ENCODE measurements around the gene UBAP2. TPM values are rescaled to one million over a fixed set of nuclear protein-coding genes. Genes with fewer than 3 reads are reported as not detected.

UBAP2 gene
- total and polyA plus RNA-seq, 2 donors (not counting 3 experiments of a cell fraction or from before 2014, with no cell fraction given), result 43.2 to 55.8 TPM

DNA sequence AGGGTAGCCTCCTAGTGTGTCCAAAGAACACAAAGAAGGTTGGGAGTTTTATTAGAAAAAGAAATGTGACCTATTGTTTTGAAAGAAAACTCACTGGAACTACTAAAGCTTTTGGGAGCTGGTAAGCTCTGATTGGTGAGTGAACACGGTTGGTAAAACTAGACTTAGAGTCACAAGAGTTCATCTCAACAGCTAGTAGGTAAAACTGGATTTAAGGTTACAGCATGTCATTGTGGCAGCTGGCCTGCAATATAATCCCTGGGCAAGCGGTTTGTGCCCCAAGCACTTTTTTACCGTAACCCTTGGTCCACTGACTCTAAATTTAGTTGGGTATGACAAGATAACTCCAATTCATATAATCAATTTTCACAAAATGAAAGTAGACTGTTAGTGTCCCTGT lies 47.4 kb downstream of the UBAP2 start:
- no peak overlapping the region for H3K4me3 ChIP-seq (replicated peaks in 1 of 3; ENCODE audit: insufficient read depth in 1 of 3, low read depth in 1 of 3, low read length in 3 of 3)

GRCh38 chr9:33995449-33995848 lies 53.2 kb downstream of the UBAP2 start:
- H3K79me2 ChIP-seq (ENCODE audit: control insufficient read depth, insufficient read depth, low read length), result peaks cover 13% of the 10 kb centered on the region

More for the DNA sequence above, 47.4 kb downstream of the UBAP2 start:
- peaks cover 3% of the 10 kb centered on the region for H3K9me1 ChIP-seq (replicated peaks; ENCODE audit: control insufficient read depth, extremely low read depth, insufficient read depth, low read length)
- intact Hi-C loops (cut with micrococcal nuclease), result no loop called here
- no peaks in the 10 kb centered on the region for H3K4me1 ChIP-seq (ENCODE audit: control insufficient read depth, extremely low read depth, insufficient read depth, low read length)
- peaks cover 7 to 16% of the 10 kb centered on the region in 2 experiments for H3K36me3 ChIP-seq (ENCODE audit: control insufficient read depth in 2 of 2, extremely low read depth in 1 of 2, insufficient read depth in 2 of 2, low read length in 2 of 2)
- H4K20me1 ChIP-seq (replicated peaks; ENCODE audit: control insufficient read depth, extremely low read depth, insufficient read depth, low read length), result no peaks in the 10 kb centered on the region
- H3K27me3 ChIP-seq (ENCODE audit: control insufficient read depth in 2 of 2, insufficient read depth in 2 of 2, low read length in 2 of 2), result no peaks in the 10 kb centered on the region
- dilution Hi-C loops (cut with MboI; ENCODE audit: extremely low pct_ligation_motif_present, low sequenced_read_pairs), result no loop called here
- no peak overlapping the region for H3K27ac ChIP-seq (ENCODE audit: insufficient read depth, low read depth, low read length)
- DNase-seq (ENCODE audit: low read depth, low spot score) (no peak), FAIRE-seq (no peak)
- H3K9me3 ChIP-seq (replicated peaks; ENCODE audit: control insufficient read depth, insufficient read depth, low read length), result no peaks in the 10 kb centered on the region
- H3K9ac ChIP-seq (replicated peaks; ENCODE audit: extremely low read depth, insufficient read depth, low read length), result no peak overlapping the region
- H2AFZ ChIP-seq (ENCODE audit: low read depth, low read length), result no peak overlapping the region
- no TSS peak for BruUV-seq (replicated peaks)
- peaks cover 15% of the 10 kb centered on the region for H3K79me2 ChIP-seq (ENCODE audit: control insufficient read depth, insufficient read depth, low read length)
- ChIA-PET CTCF (interaction anchor here (0.7 to 1.2 kb wide), 3 partner anchors 73 to 120 kb away, joined by 3 read pairs; no protein-coding TSS in a partner anchor), POLR2A (no interaction called here)
- no peak overlapping the region for H3K4me2 ChIP-seq (ENCODE audit: insufficient read depth, low read length)
- TF ChIP-seq FOS (IDR thresholded peaks at IDR 0.05; ENCODE audit: borderline replicate concordance, insufficient read depth, low read length), result no peak
- no peak for TF ChIP-seq JUN (IDR thresholded peaks at IDR 0.05; ENCODE audit: borderline replicate concordance, insufficient read depth, insufficient read length, low read depth)
- no peak for TF ChIP-seq POLR2AphosphoS5 (IDR thresholded peaks at IDR 0.05; ENCODE audit: insufficient read depth, low read depth, low read length)
- TF ChIP-seq EZH2 (IDR thresholded peaks at IDR 0.05; ENCODE audit: borderline replicate concordance, low read depth, low read length, severe bottlenecking), result no peak
- no peak for TF ChIP-seq GATA2 (IDR thresholded peaks at IDR 0.05; ENCODE audit: insufficient read depth, insufficient read length, low read depth, low read length)
- TF ChIP-seq MAX (IDR thresholded peaks at IDR 0.05; ENCODE audit: insufficient read depth, insufficient read length), result no peak

More at GRCh38 chr9:33995449-33995848, 53.2 kb downstream of the UBAP2 start:
- no peaks in the 10 kb centered on the region for H4K20me1 ChIP-seq (replicated peaks; ENCODE audit: control insufficient read depth, extremely low read depth, insufficient read depth, low read length)
- no peak overlapping the region for H2AFZ ChIP-seq (ENCODE audit: low read depth, low read length)
- H3K4me3 ChIP-seq (replicated peaks in 1 of 3; ENCODE audit: insufficient read depth in 1 of 3, low read depth in 1 of 3, low read length in 3 of 3), result no peak overlapping the region
- ChIA-PET CTCF (no interaction called here), POLR2A (no interaction called here)
- peaks cover 3% of the 10 kb centered on the region for H3K9me1 ChIP-seq (replicated peaks; ENCODE audit: control insufficient read depth, extremely low read depth, insufficient read depth, low read length)
- FAIRE-seq, result no peak
- H3K9me3 ChIP-seq (replicated peaks; ENCODE audit: control insufficient read depth, insufficient read depth, low read length), result no peaks in the 10 kb centered on the region
- H3K27ac ChIP-seq (ENCODE audit: insufficient read depth, low read depth, low read length), result no peak overlapping the region
- BruUV-seq (replicated peaks), result no TSS peak
- no peak for DNase-seq (ENCODE audit: low read depth, low spot score)
- dilution Hi-C loops (cut with MboI; ENCODE audit: extremely low pct_ligation_motif_present, low sequenced_read_pairs), result no loop called here
- no peaks in the 10 kb centered on the region for H3K27me3 ChIP-seq (ENCODE audit: control insufficient read depth in 2 of 2, insufficient read depth in 2 of 2, low read length in 2 of 2)
- H3K4me1 ChIP-seq (ENCODE audit: control insufficient read depth, extremely low read depth, insufficient read depth, low read length), result no peaks in the 10 kb centered on the region
- no peak for TF ChIP-seq EZH2 (IDR thresholded peaks at IDR 0.05; ENCODE audit: borderline replicate concordance, low read depth, low read length, severe bottlenecking)
- no peak for TF ChIP-seq GATA2 (IDR thresholded peaks at IDR 0.05; ENCODE audit: insufficient read depth, insufficient read length, low read depth, low read length)
- TF ChIP-seq JUN (IDR thresholded peaks at IDR 0.05; ENCODE audit: borderline replicate concordance, insufficient read depth, insufficient read length, low read depth), result no peak
- TF ChIP-seq POLR2AphosphoS5 (IDR thresholded peaks at IDR 0.05; ENCODE audit: insufficient read depth, low read depth, low read length), result no peak
- TF ChIP-seq POLR2A (IDR thresholded peaks at IDR 0.05; ENCODE audit: low read depth, low read length), result no peak
- TF ChIP-seq MAX (IDR thresholded peaks at IDR 0.05; ENCODE audit: insufficient read depth, insufficient read length), result no peak
- no peak for TF ChIP-seq FOS (IDR thresholded peaks at IDR 0.05; ENCODE audit: borderline replicate concordance, insufficient read depth, low read length)
- TF ChIP-seq, protein P1, sequence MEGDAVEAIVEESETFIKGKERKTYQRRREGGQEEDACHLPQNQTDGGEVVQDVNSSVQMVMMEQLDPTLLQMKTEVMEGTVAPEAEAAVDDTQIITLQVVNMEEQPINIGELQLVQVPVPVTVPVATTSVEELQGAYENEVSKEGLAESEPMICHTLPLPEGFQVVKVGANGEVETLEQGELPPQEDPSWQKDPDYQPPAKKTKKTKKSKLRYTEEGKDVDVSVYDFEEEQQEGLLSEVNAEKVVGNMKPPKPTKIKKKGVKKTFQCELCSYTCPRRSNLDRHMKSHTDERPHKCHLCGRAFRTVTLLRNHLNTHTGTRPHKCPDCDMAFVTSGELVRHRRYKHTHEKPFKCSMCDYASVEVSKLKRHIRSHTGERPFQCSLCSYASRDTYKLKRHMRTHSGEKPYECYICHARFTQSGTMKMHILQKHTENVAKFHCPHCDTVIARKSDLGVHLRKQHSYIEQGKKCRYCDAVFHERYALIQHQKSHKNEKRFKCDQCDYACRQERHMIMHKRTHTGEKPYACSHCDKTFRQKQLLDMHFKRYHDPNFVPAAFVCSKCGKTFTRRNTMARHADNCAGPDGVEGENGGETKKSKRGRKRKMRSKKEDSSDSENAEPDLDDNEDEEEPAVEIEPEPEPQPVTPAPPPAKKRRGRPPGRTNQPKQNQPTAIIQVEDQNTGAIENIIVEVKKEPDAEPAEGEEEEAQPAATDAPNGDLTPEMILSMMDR (IDR thresholded peaks at IDR 0.05; ENCODE audit: extremely low read depth in 1 of 2, insufficient read depth in 1 of 2, low read depth in 1 of 2, low read length in 2 of 2), result no peak
- no peak for TF ChIP-seq MYC (IDR thresholded peaks at IDR 0.05; ENCODE audit: low read depth, low read length)
- intact Hi-C loops (cut with micrococcal nuclease), result no loop called here
- no peak overlapping the region for H3K9ac ChIP-seq (replicated peaks; ENCODE audit: extremely low read depth, insufficient read depth, low read length)
- peaks cover 11 to 24% of the 10 kb centered on the region in 2 experiments for H3K36me3 ChIP-seq (ENCODE audit: control insufficient read depth in 2 of 2, extremely low read depth in 1 of 2, insufficient read depth in 2 of 2, low read length in 2 of 2)
- H3K4me2 ChIP-seq (ENCODE audit: insufficient read depth, low read length), result no peak overlapping the region

Measured in endothelial cell of umbilical vein (primary cell).